Measurements from ENCODE around the gene FUT9.

DNA sequence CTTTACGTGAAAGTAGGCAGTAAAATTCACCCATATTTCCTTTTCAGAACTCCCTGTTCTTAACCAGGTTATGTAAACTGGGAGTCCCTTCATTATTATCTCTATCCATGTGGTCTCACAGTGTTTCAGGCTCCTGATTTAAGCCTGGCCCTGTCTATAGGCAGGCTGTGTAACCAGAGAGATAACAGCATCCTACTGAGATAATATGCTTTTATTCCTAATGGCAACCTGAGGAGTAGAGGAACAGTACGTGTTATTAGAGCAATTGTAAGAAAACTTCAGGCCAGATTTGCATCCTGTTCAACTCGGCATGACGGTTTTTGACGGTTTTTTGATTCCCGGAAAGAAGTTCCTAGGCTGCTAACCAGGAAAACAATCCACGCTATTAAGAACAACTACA lies 16.9 kb downstream of the FUT9 start:
- TF ChIP-seq, protein P1, sequence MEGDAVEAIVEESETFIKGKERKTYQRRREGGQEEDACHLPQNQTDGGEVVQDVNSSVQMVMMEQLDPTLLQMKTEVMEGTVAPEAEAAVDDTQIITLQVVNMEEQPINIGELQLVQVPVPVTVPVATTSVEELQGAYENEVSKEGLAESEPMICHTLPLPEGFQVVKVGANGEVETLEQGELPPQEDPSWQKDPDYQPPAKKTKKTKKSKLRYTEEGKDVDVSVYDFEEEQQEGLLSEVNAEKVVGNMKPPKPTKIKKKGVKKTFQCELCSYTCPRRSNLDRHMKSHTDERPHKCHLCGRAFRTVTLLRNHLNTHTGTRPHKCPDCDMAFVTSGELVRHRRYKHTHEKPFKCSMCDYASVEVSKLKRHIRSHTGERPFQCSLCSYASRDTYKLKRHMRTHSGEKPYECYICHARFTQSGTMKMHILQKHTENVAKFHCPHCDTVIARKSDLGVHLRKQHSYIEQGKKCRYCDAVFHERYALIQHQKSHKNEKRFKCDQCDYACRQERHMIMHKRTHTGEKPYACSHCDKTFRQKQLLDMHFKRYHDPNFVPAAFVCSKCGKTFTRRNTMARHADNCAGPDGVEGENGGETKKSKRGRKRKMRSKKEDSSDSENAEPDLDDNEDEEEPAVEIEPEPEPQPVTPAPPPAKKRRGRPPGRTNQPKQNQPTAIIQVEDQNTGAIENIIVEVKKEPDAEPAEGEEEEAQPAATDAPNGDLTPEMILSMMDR (IDR thresholded peaks at IDR 0.05): no peak
- TF ChIP-seq POLR2A (IDR thresholded peaks at IDR 0.05): no peak
